ENCODE measurements around the gene DNM3. TPM values are rescaled to one million over a fixed set of nuclear protein-coding genes. Genes with fewer than 3 reads are reported as not detected.

DNM3 gene
- polyA plus RNA-seq, 1 of the 3 experiments (the other 2 are of a cell fraction): 0.43 TPM

DNA sequence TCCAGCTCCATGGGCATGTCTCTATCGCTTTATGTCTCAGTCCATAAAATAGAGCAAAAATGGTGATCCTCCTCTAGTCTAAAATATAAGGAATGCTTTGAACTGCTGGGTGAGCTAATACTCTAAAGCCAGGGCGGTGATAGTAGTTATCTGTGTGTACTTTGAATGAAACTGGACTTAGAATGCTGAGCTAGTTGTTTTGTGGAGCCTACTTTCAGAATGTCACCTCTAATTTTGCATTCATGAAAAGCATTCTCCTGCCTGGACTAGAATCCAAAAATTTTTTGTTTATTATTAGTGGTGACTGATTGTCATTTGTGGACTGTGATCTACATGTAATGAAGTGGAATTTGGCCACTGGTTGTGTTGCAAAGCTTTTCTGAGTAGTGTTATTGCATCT lies 337.6 kb downstream of the DNM3 start:
- no peaks in the 10 kb centered on the region for H3K9me3 ChIP-seq
- H4K20me1 ChIP-seq (ENCODE audit: insufficient read depth): no peaks in the 10 kb centered on the region
- H3K4me3 ChIP-seq (ENCODE audit: low read depth in 2 of 2, low read length in 1 of 2): no peak overlapping the region
- H3K27me3 ChIP-seq (ENCODE audit: insufficient read depth): no peaks in the 10 kb centered on the region
- peaks cover 16 to 21% of the 10 kb centered on the region in 2 experiments; a peak in 3 of 4 replicates for H3K4me1 ChIP-seq (ENCODE audit: control insufficient read depth in 1 of 2, insufficient read depth in 2 of 2, low read depth in 1 of 2, low read length in 1 of 2)
- TF ChIP-seq TEAD4 (IDR thresholded peaks at IDR 0.05; ENCODE audit: borderline replicate concordance, insufficient read depth): no peak
- no peaks in the 10 kb centered on the region for H3K9me2 ChIP-seq
- no peaks in the 10 kb centered on the region for H3K79me2 ChIP-seq (ENCODE audit: insufficient read depth)
- no peak overlapping the region for H2AFZ ChIP-seq (ENCODE audit: low read depth)
- no peak for DNase-seq
- no peaks in the 10 kb centered on the region for H3K36me3 ChIP-seq (replicated peaks in 1 of 2; ENCODE audit: control insufficient read depth in 1 of 2, insufficient read depth in 2 of 2, low read length in 1 of 2)
- WGBS (ENCODE audit: low lambda C conversion rate): 86% methylated on average over 2 of the region's 2 CpGs
- no peak overlapping the region for H3K4me2 ChIP-seq
- H3K9ac ChIP-seq: no peak overlapping the region
- ChIA-PET POLR2A (no interaction called here), CTCF (no interaction called here)
- peaks cover 16% of the 10 kb centered on the region for H3F3A ChIP-seq (replicated peaks; ENCODE audit: insufficient read depth)
- H3K27ac ChIP-seq (ENCODE audit: low read depth in 2 of 2, low read length in 1 of 2): no peak overlapping the region

DNA sequence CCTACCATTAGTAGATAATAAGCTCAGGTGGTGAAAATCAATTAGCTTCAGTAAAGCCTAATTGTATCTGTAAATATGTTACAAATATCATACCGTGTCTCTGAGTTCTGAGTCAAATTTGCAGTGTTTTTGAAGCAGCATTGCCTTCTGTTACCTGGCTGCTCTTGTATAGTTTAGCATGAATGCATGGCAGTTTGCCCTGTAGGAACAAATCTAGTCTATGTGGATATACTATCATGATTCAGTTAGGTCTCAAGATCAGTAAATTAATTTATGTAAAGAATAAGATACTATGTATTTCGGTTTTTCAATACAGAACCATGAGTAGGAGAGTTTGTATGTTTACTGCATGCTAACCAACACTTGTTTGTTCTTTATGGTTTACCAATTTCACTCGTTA lies 338.6 kb downstream of the DNM3 start:
- Histone ChIP-seq H3K4me2 (no peak overlapping the region), H3K27ac (ENCODE audit: low read depth in 2 of 2, low read length in 1 of 2) (peak overlapping the region in 1 of 2 experiments; percentile 95; a peak in 2 of 4 replicates), H3K79me2 (ENCODE audit: insufficient read depth) (no peaks in the 10 kb centered on the region), H3K9ac (no peak overlapping the region), H3F3A (replicated peaks; ENCODE audit: insufficient read depth) (peaks cover 16% of the 10 kb centered on the region), H3K4me1 (ENCODE audit: control insufficient read depth in 1 of 2, insufficient read depth in 2 of 2, low read depth in 1 of 2, low read length in 1 of 2) (peaks cover 16 to 28% of the 10 kb centered on the region in 2 experiments; a peak in 3 of 4 replicates), H4K20me1 (ENCODE audit: insufficient read depth) (no peaks in the 10 kb centered on the region), H3K27me3 (ENCODE audit: insufficient read depth) (no peaks in the 10 kb centered on the region), H3K36me3 (replicated peaks in 1 of 2; ENCODE audit: control insufficient read depth in 1 of 2, insufficient read depth in 2 of 2, low read length in 1 of 2) (no peaks in the 10 kb centered on the region), H3K4me3 (ENCODE audit: low read depth in 2 of 2, low read length in 1 of 2) (no peak overlapping the region), H3K9me2 (no peaks in the 10 kb centered on the region), H3K9me3 (no peaks in the 10 kb centered on the region), H2AFZ (ENCODE audit: low read depth) (no peak overlapping the region)
- POLR2A ChIA-PET: no interaction called here
- WGBS (ENCODE audit: low lambda C conversion rate): 94% methylated on average over 3 of the region's 3 CpGs
- CTCF ChIA-PET: interaction anchor here (0.9 kb wide), 1 partner anchor 56 kb away, joined by 3 read pairs; no protein-coding TSS in a partner anchor
- DNase-seq: no peak
- TF ChIP-seq FOXM1 (IDR thresholded peaks at IDR 0.05; ENCODE audit: low read depth) (no peak), TEAD4 (IDR thresholded peaks at IDR 0.05; ENCODE audit: borderline replicate concordance, insufficient read depth) (no peak), EZH2phosphoT487 (IDR thresholded peaks at IDR 0.05; ENCODE audit: borderline replicate concordance, low read depth) (no peak), EP300 (IDR thresholded peaks at IDR 0.05; ENCODE audit: borderline replicate concordance in 1 of 2, low read depth in 1 of 2, low read length in 1 of 2) (no peak), JUND (IDR thresholded peaks at IDR 0.05) (no peak), MEF2A (IDR thresholded peaks at IDR 0.05; ENCODE audit: borderline replicate concordance, low read depth) (no peak), NRF1 (IDR thresholded peaks at IDR 0.05; ENCODE audit: low read depth, low read length) (no peak)
- TF ChIP-seq, protein P1, sequence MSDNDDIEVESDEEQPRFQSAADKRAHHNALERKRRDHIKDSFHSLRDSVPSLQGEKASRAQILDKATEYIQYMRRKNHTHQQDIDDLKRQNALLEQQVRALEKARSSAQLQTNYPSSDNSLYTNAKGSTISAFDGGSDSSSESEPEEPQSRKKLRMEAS (IDR thresholded peaks at IDR 0.05; ENCODE audit: low read depth): no peak

DNA sequence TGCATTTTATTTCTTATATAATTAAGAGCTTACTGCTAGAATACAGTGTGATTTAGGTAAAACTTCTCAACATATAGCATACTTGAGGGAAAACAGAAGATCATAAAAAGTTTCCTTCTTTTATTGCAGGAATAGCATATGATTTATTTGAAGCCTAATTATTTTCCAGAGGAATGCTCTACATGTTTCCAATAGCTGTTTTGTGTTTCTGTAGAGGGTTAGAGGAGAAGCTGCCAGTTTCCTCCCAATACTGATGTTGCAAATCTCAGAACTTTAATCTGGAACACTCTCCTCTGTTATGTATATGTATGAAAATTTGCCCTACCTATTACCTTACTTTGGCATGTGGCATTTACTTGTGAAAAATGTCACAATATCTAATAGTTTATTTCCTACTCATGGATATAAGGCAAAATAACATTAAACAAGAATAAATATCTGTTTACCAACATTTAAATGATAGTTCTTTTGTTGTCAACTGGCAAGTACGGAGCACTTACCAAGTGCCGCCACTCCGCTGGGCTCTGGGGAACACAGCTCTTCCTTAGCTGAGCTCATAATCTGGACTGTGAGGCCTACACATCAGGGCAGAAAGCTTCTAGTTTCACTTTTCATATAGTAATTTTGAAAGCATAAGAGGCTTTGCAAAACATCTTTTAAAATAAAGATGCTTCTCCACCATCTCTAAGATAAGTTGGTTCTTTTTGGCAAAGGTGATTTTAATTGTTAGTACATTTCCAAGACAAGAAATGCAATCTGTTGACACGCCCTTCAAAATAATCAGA lies 339.4 kb downstream of the DNM3 start:
- no peaks in the 10 kb centered on the region for H3K27me3 ChIP-seq (ENCODE audit: insufficient read depth)
- no peaks in the 10 kb centered on the region for H3K36me3 ChIP-seq (replicated peaks in 1 of 2; ENCODE audit: control insufficient read depth in 1 of 2, insufficient read depth in 2 of 2, low read length in 1 of 2)
- no peaks in the 10 kb centered on the region for H3K79me2 ChIP-seq (ENCODE audit: insufficient read depth)
- peak overlapping the region; percentile 27 for H3K9ac ChIP-seq
- TF ChIP-seq, protein P2, sequence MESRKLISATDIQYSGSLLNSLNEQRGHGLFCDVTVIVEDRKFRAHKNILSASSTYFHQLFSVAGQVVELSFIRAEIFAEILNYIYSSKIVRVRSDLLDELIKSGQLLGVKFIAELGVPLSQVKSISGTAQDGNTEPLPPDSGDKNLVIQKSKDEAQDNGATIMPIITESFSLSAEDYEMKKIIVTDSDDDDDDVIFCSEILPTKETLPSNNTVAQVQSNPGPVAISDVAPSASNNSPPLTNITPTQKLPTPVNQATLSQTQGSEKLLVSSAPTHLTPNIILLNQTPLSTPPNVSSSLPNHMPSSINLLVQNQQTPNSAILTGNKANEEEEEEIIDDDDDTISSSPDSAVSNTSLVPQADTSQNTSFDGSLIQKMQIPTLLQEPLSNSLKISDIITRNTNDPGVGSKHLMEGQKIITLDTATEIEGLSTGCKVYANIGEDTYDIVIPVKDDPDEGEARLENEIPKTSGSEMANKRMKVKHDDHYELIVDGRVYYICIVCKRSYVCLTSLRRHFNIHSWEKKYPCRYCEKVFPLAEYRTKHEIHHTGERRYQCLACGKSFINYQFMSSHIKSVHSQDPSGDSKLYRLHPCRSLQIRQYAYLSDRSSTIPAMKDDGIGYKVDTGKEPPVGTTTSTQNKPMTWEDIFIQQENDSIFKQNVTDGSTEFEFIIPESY (IDR thresholded peaks at IDR 0.05; ENCODE audit: borderline replicate concordance, low read depth): no peak
- POLR2A ChIA-PET: no interaction called here
- H3K4me2 ChIP-seq: peak overlapping the region; percentile 53
- CTCF ChIA-PET: interaction anchor here (0.7 to 1.1 kb wide), 4 partner anchors 16 to 90 kb away, joined by 3 to 4 read pairs (median 3); no protein-coding TSS in a partner anchor
- no peaks in the 10 kb centered on the region for H3K9me3 ChIP-seq
- peak overlapping the region; percentile 80 to 95 for H3K27ac ChIP-seq (ENCODE audit: low read depth in 2 of 2, low read length in 1 of 2)
- peak overlapping the region; percentile 73 for H2AFZ ChIP-seq (ENCODE audit: low read depth)
- H4K20me1 ChIP-seq (ENCODE audit: insufficient read depth): no peaks in the 10 kb centered on the region
- DNase-seq: no peak
- H3K9me2 ChIP-seq: no peaks in the 10 kb centered on the region
- WGBS (ENCODE audit: low lambda C conversion rate): 77% methylated on average over 4 of the region's 4 CpGs
- H3F3A ChIP-seq (replicated peaks; ENCODE audit: insufficient read depth): peaks cover 16% of the 10 kb centered on the region
- H3K4me3 ChIP-seq (ENCODE audit: low read depth in 2 of 2, low read length in 1 of 2): peak overlapping the region in 1 of 2 experiments; percentile 25; a peak in 2 of 4 replicates
- peaks cover 16 to 32% of the 10 kb centered on the region in 2 experiments; a peak in 3 of 4 replicates for H3K4me1 ChIP-seq (ENCODE audit: control insufficient read depth in 1 of 2, insufficient read depth in 2 of 2, low read depth in 1 of 2, low read length in 1 of 2)
